Measurements from ENCODE around the gene ERCC3. TPM values are rescaled to one million over a fixed set of nuclear protein-coding genes. Genes with fewer than 3 reads are reported as not detected.

The ERCC3 gene
- total and polyA plus RNA-seq, 2 of the 13 experiments (the other 11 are each of a cell fraction or from before 2014, with no cell fraction given): 49.7 to 64.6 TPM

DNA sequence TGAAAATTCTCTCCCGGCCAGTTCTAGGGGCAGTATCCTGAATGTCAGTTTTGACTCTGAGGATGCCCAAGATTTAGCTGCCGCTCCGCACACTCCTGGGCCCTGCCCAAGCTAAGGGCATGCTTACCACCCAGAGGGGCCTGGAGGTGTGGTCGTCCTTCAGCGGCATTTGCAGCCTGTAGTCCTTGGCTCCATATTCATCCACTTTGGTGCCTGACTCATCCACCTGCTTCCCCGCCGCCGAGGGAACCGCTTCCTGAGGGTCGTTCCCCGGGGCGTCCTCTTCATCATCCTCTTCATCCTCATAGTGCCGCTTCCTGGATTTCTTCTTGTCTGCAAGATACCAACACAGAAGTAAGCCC lies 577 bp downstream of the ERCC3 start (continued):
- TF ChIP-seq, protein P1, sequence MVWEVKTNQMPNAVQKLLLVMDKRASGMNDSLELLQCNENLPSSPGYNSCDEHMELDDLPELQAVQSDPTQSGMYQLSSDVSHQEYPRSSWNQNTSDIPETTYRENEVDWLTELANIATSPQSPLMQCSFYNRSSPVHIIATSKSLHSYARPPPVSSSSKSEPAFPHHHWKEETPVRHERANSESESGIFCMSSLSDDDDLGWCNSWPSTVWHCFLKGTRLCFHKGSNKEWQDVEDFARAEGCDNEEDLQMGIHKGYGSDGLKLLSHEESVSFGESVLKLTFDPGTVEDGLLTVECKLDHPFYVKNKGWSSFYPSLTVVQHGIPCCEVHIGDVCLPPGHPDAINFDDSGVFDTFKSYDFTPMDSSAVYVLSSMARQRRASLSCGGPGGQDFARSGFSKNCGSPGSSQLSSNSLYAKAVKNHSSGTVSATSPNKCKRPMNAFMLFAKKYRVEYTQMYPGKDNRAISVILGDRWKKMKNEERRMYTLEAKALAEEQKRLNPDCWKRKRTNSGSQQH (CRISPR knock-in tag; IDR thresholded peaks at IDR 0.05; ENCODE audit: low read depth): no peak
- TF ChIP-seq, protein P2, sequence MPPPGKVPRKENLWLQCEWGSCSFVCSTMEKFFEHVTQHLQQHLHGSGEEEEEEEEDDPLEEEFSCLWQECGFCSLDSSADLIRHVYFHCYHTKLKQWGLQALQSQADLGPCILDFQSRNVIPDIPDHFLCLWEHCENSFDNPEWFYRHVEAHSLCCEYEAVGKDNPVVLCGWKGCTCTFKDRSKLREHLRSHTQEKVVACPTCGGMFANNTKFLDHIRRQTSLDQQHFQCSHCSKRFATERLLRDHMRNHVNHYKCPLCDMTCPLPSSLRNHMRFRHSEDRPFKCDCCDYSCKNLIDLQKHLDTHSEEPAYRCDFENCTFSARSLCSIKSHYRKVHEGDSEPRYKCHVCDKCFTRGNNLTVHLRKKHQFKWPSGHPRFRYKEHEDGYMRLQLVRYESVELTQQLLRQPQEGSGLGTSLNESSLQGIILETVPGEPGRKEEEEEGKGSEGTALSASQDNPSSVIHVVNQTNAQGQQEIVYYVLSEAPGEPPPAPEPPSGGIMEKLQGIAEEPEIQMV (CRISPR knock-in tag; IDR thresholded peaks at IDR 0.05; ENCODE audit: low read depth): no peak
- TF ChIP-seq ZNF572 (CRISPR knock-in tag; IDR thresholded peaks at IDR 0.05): 0 out of 2 replicates have a peak, but pooled peaks have one; percentile 18
- TF ChIP-seq SMYD3 (CRISPR knock-in tag; IDR thresholded peaks at IDR 0.05): 0 out of 2 replicates have a peak, but pooled peaks have one; percentile 3
- TF ChIP-seq CREM (IDR thresholded peaks at IDR 0.05): no peak
- TF ChIP-seq CREM (CRISPR knock-in tag; IDR thresholded peaks at IDR 0.05): no peak
- TF ChIP-seq THAP11 (CRISPR knock-in tag; IDR thresholded peaks at IDR 0.05): no peak
- TF ChIP-seq, protein P3, sequence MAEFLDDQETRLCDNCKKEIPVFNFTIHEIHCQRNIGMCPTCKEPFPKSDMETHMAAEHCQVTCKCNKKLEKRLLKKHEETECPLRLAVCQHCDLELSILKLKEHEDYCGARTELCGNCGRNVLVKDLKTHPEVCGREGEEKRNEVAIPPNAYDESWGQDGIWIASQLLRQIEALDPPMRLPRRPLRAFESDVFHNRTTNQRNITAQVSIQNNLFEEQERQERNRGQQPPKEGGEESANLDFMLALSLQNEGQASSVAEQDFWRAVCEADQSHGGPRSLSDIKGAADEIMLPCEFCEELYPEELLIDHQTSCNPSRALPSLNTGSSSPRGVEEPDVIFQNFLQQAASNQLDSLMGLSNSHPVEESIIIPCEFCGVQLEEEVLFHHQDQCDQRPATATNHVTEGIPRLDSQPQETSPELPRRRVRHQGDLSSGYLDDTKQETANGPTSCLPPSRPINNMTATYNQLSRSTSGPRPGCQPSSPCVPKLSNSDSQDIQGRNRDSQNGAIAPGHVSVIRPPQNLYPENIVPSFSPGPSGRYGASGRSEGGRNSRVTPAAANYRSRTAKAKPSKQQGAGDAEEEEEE (CRISPR knock-in tag; IDR thresholded peaks at IDR 0.05; ENCODE audit: borderline replicate concordance): no peak
- 0 out of 2 replicates have a peak, but pooled peaks have one; percentile 10 for TF ChIP-seq ZNF326 (CRISPR knock-in tag; IDR thresholded peaks at IDR 0.05; ENCODE audit: borderline replicate concordance)
- TF ChIP-seq, protein P4, sequence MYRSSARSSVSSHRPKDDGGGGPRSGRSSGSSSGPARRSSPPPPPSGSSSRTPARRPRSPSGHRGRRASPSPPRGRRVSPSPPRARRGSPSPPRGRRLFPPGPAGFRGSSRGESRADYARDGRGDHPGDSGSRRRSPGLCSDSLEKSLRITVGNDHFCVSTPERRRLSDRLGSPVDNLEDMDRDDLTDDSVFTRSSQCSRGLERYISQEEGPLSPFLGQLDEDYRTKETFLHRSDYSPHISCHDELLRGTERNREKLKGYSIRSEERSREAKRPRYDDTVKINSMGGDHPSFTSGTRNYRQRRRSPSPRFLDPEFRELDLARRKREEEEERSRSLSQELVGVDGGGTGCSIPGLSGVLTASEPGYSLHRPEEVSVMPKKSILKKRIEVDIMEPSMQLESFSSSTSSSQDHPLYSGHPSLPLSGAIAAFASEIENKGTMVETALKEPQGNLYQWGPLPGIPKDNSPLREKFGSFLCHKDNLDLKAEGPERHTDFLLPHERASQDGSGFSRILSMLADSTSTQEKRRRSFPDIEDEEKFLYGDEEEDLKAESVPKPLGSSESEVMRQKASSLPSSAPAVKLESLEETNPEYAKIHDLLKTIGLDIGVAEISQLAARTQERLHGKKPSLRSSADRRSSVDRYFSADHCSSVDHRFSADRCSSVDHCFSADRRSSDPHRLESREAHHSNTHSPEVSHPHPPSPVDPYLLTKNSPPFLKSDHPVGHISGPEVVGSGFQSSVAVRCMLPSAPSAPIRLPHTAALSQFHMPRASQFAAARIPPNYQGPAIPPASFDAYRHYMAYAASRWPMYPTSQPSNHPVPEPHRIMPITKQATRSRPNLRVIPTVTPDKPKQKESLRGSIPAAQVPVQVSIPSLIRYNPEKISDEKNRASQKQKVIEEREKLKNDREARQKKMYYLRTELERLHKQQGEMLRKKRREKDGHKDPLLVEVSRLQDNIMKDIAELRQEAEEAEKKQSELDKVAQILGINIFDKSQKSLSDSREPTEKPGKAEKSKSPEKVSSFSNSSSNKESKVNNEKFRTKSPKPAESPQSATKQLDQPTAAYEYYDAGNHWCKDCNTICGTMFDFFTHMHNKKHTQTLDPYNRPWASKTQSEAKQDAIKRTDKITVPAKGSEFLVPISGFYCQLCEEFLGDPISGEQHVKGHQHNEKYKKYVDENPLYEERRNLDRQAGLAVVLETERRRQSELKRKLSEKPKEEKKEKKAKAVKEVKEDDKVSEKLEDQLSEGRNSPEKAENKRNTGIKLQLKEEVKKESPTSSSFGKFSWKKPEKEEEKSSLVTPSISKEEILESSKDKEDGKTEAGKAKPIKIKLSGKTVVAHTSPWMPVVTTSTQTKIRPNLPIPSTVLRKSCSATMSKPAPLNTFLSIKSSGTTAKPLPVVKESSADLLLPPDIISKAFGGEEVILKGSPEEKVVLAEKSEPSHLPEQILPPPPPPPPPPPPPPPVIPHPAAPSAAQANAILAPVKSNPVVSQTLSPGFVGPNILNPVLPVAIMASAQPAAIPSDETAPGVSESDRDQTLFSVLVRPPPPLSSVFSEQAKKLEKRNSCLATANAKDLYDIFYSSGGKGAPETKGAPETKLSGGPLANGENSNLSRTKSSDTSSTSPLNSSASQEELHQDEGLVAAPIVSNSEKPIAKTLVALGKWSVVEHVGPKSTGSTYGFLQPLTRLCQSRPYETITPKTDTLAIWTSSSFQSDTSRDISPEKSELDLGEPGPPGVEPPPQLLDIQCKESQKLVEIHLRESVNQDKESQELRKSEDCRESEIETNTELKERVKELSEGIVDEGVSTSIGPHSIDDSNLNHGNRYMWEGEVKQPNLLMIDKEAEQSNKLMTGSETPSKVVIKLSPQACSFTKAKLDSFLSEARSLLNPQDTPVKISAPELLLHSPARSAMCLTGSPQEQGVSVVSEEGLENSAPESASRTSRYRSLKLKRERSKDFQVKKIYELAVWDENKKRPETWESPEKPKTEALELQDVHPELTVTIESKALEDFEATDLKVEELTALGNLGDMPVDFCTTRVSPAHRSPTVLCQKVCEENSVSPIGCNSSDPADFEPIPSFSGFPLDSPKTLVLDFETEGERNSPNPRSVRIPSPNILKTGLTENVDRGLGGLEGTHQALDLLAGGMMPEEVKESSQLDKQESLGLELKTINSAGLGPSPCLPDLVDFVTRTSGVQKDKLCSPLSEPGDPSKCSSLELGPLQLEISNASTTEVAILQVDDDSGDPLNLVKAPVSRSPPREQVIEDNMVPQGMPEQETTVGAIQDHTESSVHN (CRISPR knock-in tag; IDR thresholded peaks at IDR 0.05): 0 out of 2 replicates have a peak, but pooled peaks have one; percentile 20
- TF ChIP-seq, protein P5, sequence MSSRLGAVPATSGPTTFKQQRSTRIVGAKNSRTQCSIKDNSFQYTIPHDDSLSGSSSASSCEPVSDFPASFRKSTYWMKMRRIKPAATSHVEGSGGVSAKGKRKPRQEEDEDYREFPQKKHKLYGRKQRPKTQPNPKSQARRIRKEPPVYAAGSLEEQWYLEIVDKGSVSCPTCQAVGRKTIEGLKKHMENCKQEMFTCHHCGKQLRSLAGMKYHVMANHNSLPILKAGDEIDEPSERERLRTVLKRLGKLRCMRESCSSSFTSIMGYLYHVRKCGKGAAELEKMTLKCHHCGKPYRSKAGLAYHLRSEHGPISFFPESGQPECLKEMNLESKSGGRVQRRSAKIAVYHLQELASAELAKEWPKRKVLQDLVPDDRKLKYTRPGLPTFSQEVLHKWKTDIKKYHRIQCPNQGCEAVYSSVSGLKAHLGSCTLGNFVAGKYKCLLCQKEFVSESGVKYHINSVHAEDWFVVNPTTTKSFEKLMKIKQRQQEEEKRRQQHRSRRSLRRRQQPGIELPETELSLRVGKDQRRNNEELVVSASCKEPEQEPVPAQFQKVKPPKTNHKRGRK (CRISPR knock-in tag; IDR thresholded peaks at IDR 0.05): peak; percentile 12; the same call in 1 of the 2 replicates
- TF ChIP-seq ZNF589 (CRISPR knock-in tag; conservative IDR thresholded peaks at IDR 0.05): no peak
- 0 out of 2 replicates have a peak, but pooled peaks have one; percentile 3 for TF ChIP-seq ZNF616 (CRISPR knock-in tag; IDR thresholded peaks at IDR 0.05; ENCODE audit: low read depth)
- TF ChIP-seq ZNF598 (CRISPR knock-in tag; IDR thresholded peaks at IDR 0.05; ENCODE audit: borderline replicate concordance): no peak
- TF ChIP-seq XBP1 (CRISPR knock-in tag; IDR thresholded peaks at IDR 0.05): no peak
